B cell (primary cell): ENCODE measurements around the gene TTC8. TPM values are rescaled to one million over a fixed set of nuclear protein-coding genes. Genes with fewer than 3 reads are reported as not detected.

Experiments
- ATAC-seq: fragments of 200-7000 bp; cut with Tn5 transposase; one replicate; pipeline ENCODE4 v1.10.0; 2021; ENCODE audit warnings: low read depth, mild to moderate bottlenecking, moderate number of reproducible peaks, moderate library complexity
- CTCF ChIA-PET: fragments of 350-600 bp; sonication (Branson Sonifier 250); formaldehyde crosslinking; loops from one replicate; lab custom pipeline; 2021; ENCODE audit warnings: antibody characterized with exemption, inconsistent platforms; lab: Charles Lee
- POLR2A ChIA-PET: fragments of 350-600 bp; sonication (Branson Sonifier 250); formaldehyde crosslinking; loops from one replicate; lab custom pipeline; 2021; ENCODE audit warnings: antibody characterized with exemption; lab: Charles Lee
- DNase-seq: peaks from one replicate; pipeline ENCODE4 v3.0.0; 2013
- H2AFZ ChIP-seq: 2 replicates; pipeline ENCODE4 v1.6.1; 2012; ENCODE audit warnings: mild to moderate bottlenecking, low read depth, low read length; ENCODE audit not compliant: insufficient read depth, poor library complexity, severe bottlenecking
- H3K27ac ChIP-seq, 2 donors: 1 replicate in 1 of 2; 2 replicates in 1 of 2; pipeline ENCODE4 v1.5.1; 2012 to 2013; ENCODE audit warnings: low read length in 2 of 2, mild to moderate bottlenecking in 2 of 2, moderate library complexity in 1 of 2
- H3K27me3 ChIP-seq, 4 experiments: fragments of 200-600 bp in 1 of 4; sonication (generic) in 1 of 4; replicated peaks in 1 of 4; 1 replicate in 2 of 4; 2 replicates in 2 of 4; pipeline versions ENCODE4 v1.6.1 to v1.7.0; 2013 to 2016; ENCODE audit warnings: low read length in 3 of 4, mild to moderate bottlenecking in 2 of 4, mixed read lengths in 1 of 4, moderate library complexity in 1 of 4; ENCODE audit not compliant: insufficient read depth in 4 of 4, control insufficient read depth in 3 of 4; ENCODE audit errors: control extremely low read depth in 1 of 4
- H3K36me3 ChIP-seq, 2 experiments: replicated peaks in 1 of 2; 1 replicate in 1 of 2; 2 replicates in 1 of 2; pipeline versions ENCODE4 v1.6.1 to v1.7.1; 2013; ENCODE audit warnings: low read length in 1 of 2; ENCODE audit not compliant: insufficient read depth in 2 of 2, control insufficient read depth in 1 of 2; ENCODE audit errors: control extremely low read depth in 1 of 2, extremely low read depth in 1 of 2
- H3K4me1 ChIP-seq, 2 donors: fragments of 200-600 bp in 1 of 2; sonication (generic) in 1 of 2; 1 replicate in 1 of 2; 2 replicates in 1 of 2; pipeline versions ENCODE4 v1.5.1 to v1.6.1; 2013 to 2017; ENCODE audit warnings: low read length in 2 of 2; ENCODE audit not compliant: control insufficient read depth in 2 of 2, insufficient read depth in 2 of 2
- H3K4me2 ChIP-seq: replicated peaks from 2 replicates; pipeline ENCODE3; 2012; ENCODE audit warnings: mild to moderate bottlenecking, low read depth, low read length; ENCODE audit not compliant: poor library complexity, severe bottlenecking
- H3K4me3 ChIP-seq, 5 experiments: fragments of 200-600 bp in 1 of 5; sonication (generic) in 1 of 5; 1 replicate in 3 of 5; 2 replicates in 2 of 5; pipeline versions ENCODE4 v1.5.1 to v1.7.0; 2011 to 2016; ENCODE audit warnings: low read length in 4 of 5, mild to moderate bottlenecking in 4 of 5, low read depth in 2 of 5, control low read depth in 1 of 5, moderate library complexity in 1 of 5; ENCODE audit not compliant: insufficient read depth in 1 of 5; ENCODE audit errors: control extremely low read depth in 1 of 5, extremely low read depth in 1 of 5
- H3K79me2 ChIP-seq: fragments of 200-600 bp; sonication (generic); one replicate; pipeline ENCODE4 v1.6.0; 2016; ENCODE audit warnings: low read length; ENCODE audit not compliant: control insufficient read depth, insufficient read depth
- H3K9ac ChIP-seq: fragments of 200-600 bp; sonication (generic); 2 replicates; pipeline ENCODE4 v1.6.1; 2017; ENCODE audit warnings: mild to moderate bottlenecking, low read length, moderate library complexity
- H3K9me3 ChIP-seq, 3 donors: one replicate each; pipeline versions ENCODE4 v1.6.1 to v1.7.1; 2013; ENCODE audit warnings: low read length in 2 of 3; ENCODE audit not compliant: control insufficient read depth in 2 of 3, insufficient read depth in 1 of 3; ENCODE audit errors: control extremely low read depth in 1 of 3
- H4K20me1 ChIP-seq: 2 replicates; pipeline ENCODE4 v1.6.0; 2012; ENCODE audit warnings: mild to moderate bottlenecking, low read length; ENCODE audit not compliant: insufficient read depth, control insufficient read depth, poor library complexity, severe bottlenecking
- H3K27ac Mint-ChIP-seq: one replicate; pipeline ENCODE4 v1.8.0; 2021; ENCODE audit warnings: mixed read lengths
- H3K27me3 Mint-ChIP-seq: one replicate; pipeline ENCODE4 v1.8.0; 2021; ENCODE audit warnings: mixed read lengths
- H3K4me1 Mint-ChIP-seq: one replicate; pipeline ENCODE4 v1.8.0; 2021; ENCODE audit warnings: mixed read lengths
- H3K4me3 Mint-ChIP-seq: one replicate; pipeline ENCODE4 v1.8.0; 2021; ENCODE audit warnings: mixed read lengths
- H3K9me3 Mint-ChIP-seq: one replicate; pipeline ENCODE4 v1.8.0; 2022; ENCODE audit warnings: mixed read lengths; ENCODE audit not compliant: insufficient read depth
- CTCF ChIP-seq: fragments of 200-600 bp; IDR thresholded peaks from one replicate; pipeline ENCODE4 v1.8.0; 2022; ENCODE audit warnings: antibody characterized with exemption, mild to moderate bottlenecking
- EZH2 ChIP-seq: IDR thresholded peaks from 2 replicates; pipeline ENCODE4 v1.6.1; 2012; ENCODE audit warnings: borderline replicate concordance, low read depth, mild to moderate bottlenecking, moderate library complexity, low read length; ENCODE audit not compliant: insufficient read depth, poor library complexity, severe bottlenecking
- WGBS: methylation state at CpG from one replicate; pipeline ENCODE4 v1.1.5; 2013; ENCODE audit warnings: missing lambda C conversion rate; ENCODE audit not compliant: insufficient coverage; 5-methylcytosine and 5-hydroxymethylcytosine counted together
- intact Hi-C: fragments of 100-400 bp; cut with micrococcal nuclease; formaldehyde crosslinking; loops from one replicate; pipeline ENCODE4 v1.10.0; 2022
- polyA plus RNA-seq: library from polyadenylated mRNA; depleted of rRNA; stranded (reverse); fragments of >200 nt; gene quantifications from 2 replicates; pipeline ENCODE4 v1.2.3, GENCODE V29; 2012
- total RNA-seq, 2 donors: library from RNA; stranded (reverse); fragments of 120-200 nt in 1 of 2; gene quantifications; 1 replicate in 1 of 2; 2 replicates in 1 of 2; pipeline versions ENCODE4 v1.2.3 to v1.2.4, GENCODE V29; 2013 to 2022

The TTC8 gene
- total and polyA plus RNA-seq, 2 donors (not counting 1 experiment from before 2014, with no cell fraction given): 2.7 to 7.2 TPM

- 100% methylated on average over 1 of the region's 1 CpG for WGBS
These were observed 13.0 kb downstream of the TTC8 start for GRCh38 chr14:88837495-88837894.

GRCh38 chr14:88838015-88838414 is 13.6 kb downstream of the TTC8 start:
- Mint-ChIP-seq H3K27me3 (peaks cover 8% of the 10 kb centered on the region), H3K4me1 (no peaks in the 10 kb centered on the region), H3K9me3 (no peaks in the 10 kb centered on the region), H3K4me3 (no peak overlapping the region), H3K27ac (no peak overlapping the region)
- Histone ChIP-seq H3K4me3 (no peak overlapping the region), H3K27ac (no peak overlapping the region), H3K36me3 (no peaks in the 10 kb centered on the region), H3K4me1 (no peaks in the 10 kb centered on the region), H4K20me1 (no peaks in the 10 kb centered on the region), H3K4me2 (no peak overlapping the region), H3K9ac (no peak overlapping the region), H3K9me3 (no peaks in the 10 kb centered on the region), H3K27me3 (no peaks in the 10 kb centered on the region), H3K79me2 (no peaks in the 10 kb centered on the region), H2AFZ (no peak overlapping the region)
- 100% methylated on average over 1 of the region's 3 CpGs for WGBS
- POLR2A ChIA-PET: no interaction called here
- CTCF ChIA-PET: no interaction called here
- TF ChIP-seq EZH2 (no peak), CTCF (no peak)
- ATAC-seq (no peak), DNase-seq (no peak)
- intact Hi-C loops: no loop called here

More at GRCh38 chr14:88837495-88837894, 13.0 kb downstream of the TTC8 start:
- no peaks in the 10 kb centered on the region for H3K9me3 ChIP-seq
- H3K27ac ChIP-seq: no peak overlapping the region
- H3K4me1 ChIP-seq: no peaks in the 10 kb centered on the region
- peaks cover 8% of the 10 kb centered on the region for H3K27me3 Mint-ChIP-seq
- ATAC-seq (no peak), DNase-seq (no peak)
- TF ChIP-seq CTCF (no peak), EZH2 (no peak)
- no peak overlapping the region for H3K27ac Mint-ChIP-seq
- H3K4me1 Mint-ChIP-seq: no peaks in the 10 kb centered on the region
- no peaks in the 10 kb centered on the region for H3K36me3 ChIP-seq
- no peak overlapping the region for H3K9ac ChIP-seq
- H4K20me1 ChIP-seq: no peaks in the 10 kb centered on the region
- no peak overlapping the region for H3K4me2 ChIP-seq
- no peaks in the 10 kb centered on the region for H3K9me3 Mint-ChIP-seq
- H3K4me3 ChIP-seq: no peak overlapping the region
- no peak overlapping the region for H3K4me3 Mint-ChIP-seq
- ChIA-PET CTCF (no interaction called here), POLR2A (no interaction called here)
- H3K79me2 ChIP-seq: no peaks in the 10 kb centered on the region
- intact Hi-C loops: no loop called here
- no peaks in the 10 kb centered on the region for H3K27me3 ChIP-seq
- no peak overlapping the region for H2AFZ ChIP-seq
